NCI-H1436 (cell line): ENCODE measurements around the gene CASZ1.

Experiments used
- DNase-seq: peaks from one replicate; lab custom pipeline; 2025; lab: John Stamatoyannopoulos, UW

CASZ1 gene

GRCh38 chr1:10625554-10625953 lies 170.9 kb downstream of the CASZ1 start:
- DNase-seq = no peak

- DNase-seq = no peak
Measured at GRCh38 chr1:10625076-10625475, 171.4 kb downstream of the CASZ1 start.

- DNase-seq = no peak
Measured at GRCh38 chr1:10624256-10625050, 172.0 kb downstream of the CASZ1 start.

- no peak for DNase-seq
Measured at GRCh38 chr1:10623686-10624145, 172.7 kb downstream of the CASZ1 start.

GRCh38 chr1:10622910-10623685 lies 173.3 kb downstream of the CASZ1 start:
- DNase-seq = no peak

- no peak for DNase-seq
Measured at GRCh38 chr1:10621906-10622305, 174.5 kb downstream of the CASZ1 start.

GRCh38 chr1:10620776-10621175 lies 175.7 kb downstream of the CASZ1 start:
- no peak for DNase-seq

- no peak for DNase-seq
Measured at GRCh38 chr1:10617931-10618885, 178.2 kb downstream of the CASZ1 start.

- DNase-seq = no peak
Measured at GRCh38 chr1:10617318-10617717, 179.1 kb downstream of the CASZ1 start.

GRCh38 chr1:10616696-10617095 lies 179.8 kb downstream of the CASZ1 start:
- DNase-seq = no peak

- no peak for DNase-seq
Measured at GRCh38 chr1:10615932-10616671, 180.3 kb downstream of the CASZ1 start.

- DNase-seq = no peak
Measured at GRCh38 chr1:10615332-10615731, 181.1 kb downstream of the CASZ1 start.

GRCh38 chr1:10614377-10615225 lies 181.8 kb downstream of the CASZ1 start:
- DNase-seq = no peak

- no peak for DNase-seq
Measured at GRCh38 chr1:10613861-10614260, 182.6 kb downstream of the CASZ1 start.

GRCh38 chr1:10613340-10613739 lies 183.1 kb downstream of the CASZ1 start:
- DNase-seq = no peak

GRCh38 chr1:10612436-10613160 lies 183.8 kb downstream of the CASZ1 start:
- DNase-seq = no peak

- DNase-seq = no peak
Measured at GRCh38 chr1:10610901-10611600, 185.4 kb downstream of the CASZ1 start.

GRCh38 chr1:10608690-10609089 lies 187.8 kb downstream of the CASZ1 start:
- DNase-seq = no peak

GRCh38 chr1:10607228-10607627 lies 189.2 kb downstream of the CASZ1 start:
- DNase-seq = no peak
